ENCODE results near the gene LTBP3. TPM values are rescaled to one million over a fixed set of nuclear protein-coding genes. Genes with fewer than 3 reads are reported as not detected.

LTBP3 gene
- total and polyA plus RNA-seq, 2 of the 13 experiments (the other 11 are each of a cell fraction or from before 2014, with no cell fraction given): 12.2 to 68.1 TPM

- TF ChIP-seq, protein P1, sequence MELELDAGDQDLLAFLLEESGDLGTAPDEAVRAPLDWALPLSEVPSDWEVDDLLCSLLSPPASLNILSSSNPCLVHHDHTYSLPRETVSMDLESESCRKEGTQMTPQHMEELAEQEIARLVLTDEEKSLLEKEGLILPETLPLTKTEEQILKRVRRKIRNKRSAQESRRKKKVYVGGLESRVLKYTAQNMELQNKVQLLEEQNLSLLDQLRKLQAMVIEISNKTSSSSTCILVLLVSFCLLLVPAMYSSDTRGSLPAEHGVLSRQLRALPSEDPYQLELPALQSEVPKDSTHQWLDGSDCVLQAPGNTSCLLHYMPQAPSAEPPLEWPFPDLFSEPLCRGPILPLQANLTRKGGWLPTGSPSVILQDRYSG (CRISPR knock-in tag; IDR thresholded peaks at IDR 0.05): no peak
- TF ChIP-seq IKZF5 (CRISPR knock-in tag; IDR thresholded peaks at IDR 0.05) (0 out of 2 replicates have a peak, but pooled peaks have one; percentile 16), CCAR2 (optimal IDR thresholded peaks at IDR 0.05; ENCODE audit: low read depth, low read length) (no peak), SNAPC4 (CRISPR knock-in tag; IDR thresholded peaks at IDR 0.05) (no peak), PLRG1 (conservative IDR thresholded peaks at IDR 0.05) (no peak), FOXO1 (CRISPR knock-in tag; IDR thresholded peaks at IDR 0.05) (no peak), ZNF749 (CRISPR knock-in tag; IDR thresholded peaks at IDR 0.05; ENCODE audit: borderline replicate concordance) (no peak), KLF9 (CRISPR knock-in tag; IDR thresholded peaks at IDR 0.05; ENCODE audit: low read depth) (no peak), ZNF772 (CRISPR knock-in tag; IDR thresholded peaks at IDR 0.05) (no peak), MIXL1 (CRISPR knock-in tag; IDR thresholded peaks at IDR 0.05) (no peak), ZNF207 (IDR thresholded peaks at IDR 0.05; ENCODE audit: borderline replicate concordance) (no peak), IRF9 (CRISPR knock-in tag; IDR thresholded peaks at IDR 0.05; ENCODE audit: borderline replicate concordance) (no peak), ZNF101 (CRISPR knock-in tag; IDR thresholded peaks at IDR 0.05; ENCODE audit: borderline replicate concordance, low read depth) (no peak)
Measured at GRCh38 chr11:65574811-65575567, 16.8 kb upstream of the LTBP3 start (continued).
